ENCODE measurements around the gene CLIP2.
"Not testable (repeated sequence)": the region's sequence is repeated elsewhere in the genome, so short reads cannot be mapped to it uniquely, and the experiment has no call there.

CLIP2 gene

DNA sequence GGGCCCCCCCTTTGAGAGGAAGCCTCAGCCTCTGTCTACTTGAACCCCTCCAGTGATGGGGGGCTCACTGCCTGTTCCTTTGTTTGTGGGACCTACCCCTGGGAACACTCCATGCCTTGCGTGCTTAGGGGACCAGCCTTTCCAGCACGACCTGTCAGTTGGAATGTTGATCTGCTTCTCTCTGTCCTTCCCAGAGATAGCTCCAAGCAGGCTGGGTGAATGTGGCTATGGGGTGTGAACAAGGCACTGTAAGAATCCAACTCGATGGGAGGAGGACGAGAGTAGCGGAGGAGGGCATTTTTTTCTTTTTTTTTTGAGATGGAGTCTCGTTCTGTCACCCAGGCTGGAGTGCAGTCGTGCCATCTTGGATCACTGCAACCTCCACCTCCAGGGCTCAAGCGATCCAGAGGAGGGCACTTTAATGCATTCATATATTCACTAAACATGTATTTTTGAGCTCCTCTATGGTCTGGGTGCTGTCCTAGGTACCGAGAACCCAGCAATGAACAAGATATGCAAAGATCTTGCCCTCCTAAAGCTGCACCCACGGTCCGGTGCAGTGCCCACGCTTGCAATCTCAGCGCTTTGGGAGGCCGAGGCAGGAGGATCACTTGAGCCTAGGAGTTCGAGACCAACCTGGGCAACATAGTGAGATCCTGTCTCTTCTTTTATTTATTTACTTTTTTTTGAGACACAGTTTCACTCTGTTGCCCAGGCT lies 8.5 kb downstream of the CLIP2 start:
- DNase-seq (ENCODE audit: low spot score): no peak

DNA sequence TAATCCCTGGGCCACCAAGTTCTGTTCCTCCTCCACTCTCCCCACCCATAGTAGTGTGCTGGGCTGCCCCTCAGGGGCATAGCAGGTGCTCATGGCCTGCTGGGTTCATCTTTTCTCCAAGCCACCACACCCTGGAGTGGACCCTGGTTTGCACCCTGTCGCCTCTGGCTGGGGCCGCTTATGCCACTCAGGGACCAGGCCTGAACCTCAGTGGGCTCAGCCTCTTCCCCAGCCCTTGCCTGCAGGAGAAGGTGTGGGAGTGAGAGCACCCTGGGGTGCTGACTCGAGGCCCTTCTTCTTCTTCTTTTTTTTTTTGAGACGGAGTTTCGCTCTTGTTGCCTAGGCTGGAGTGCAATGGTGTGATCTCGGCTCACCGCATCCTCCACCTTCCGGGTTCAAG lies 10.2 kb downstream of the CLIP2 start:
- no peak for DNase-seq (ENCODE audit: low spot score)

DNA sequence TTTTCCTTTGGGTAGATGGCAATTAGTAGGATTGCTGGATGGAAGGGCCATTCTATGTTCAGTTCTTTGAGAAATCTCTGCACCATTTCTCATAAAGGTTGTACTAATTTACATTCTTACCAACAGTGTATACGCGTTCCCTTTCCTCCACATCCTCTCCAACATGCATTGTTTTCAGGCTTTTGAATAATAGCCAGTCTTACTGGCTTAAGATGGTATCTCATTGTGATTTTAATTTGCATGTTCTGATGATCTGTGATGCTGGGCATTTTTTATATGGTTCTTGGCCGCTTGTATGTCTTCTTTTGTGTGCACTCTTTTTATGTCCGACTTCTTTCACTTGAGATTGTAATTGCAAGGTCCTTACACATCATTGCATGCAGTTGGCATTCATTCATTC lies 11.7 kb downstream of the CLIP2 start:
- no peak for DNase-seq (ENCODE audit: low spot score)

DNA sequence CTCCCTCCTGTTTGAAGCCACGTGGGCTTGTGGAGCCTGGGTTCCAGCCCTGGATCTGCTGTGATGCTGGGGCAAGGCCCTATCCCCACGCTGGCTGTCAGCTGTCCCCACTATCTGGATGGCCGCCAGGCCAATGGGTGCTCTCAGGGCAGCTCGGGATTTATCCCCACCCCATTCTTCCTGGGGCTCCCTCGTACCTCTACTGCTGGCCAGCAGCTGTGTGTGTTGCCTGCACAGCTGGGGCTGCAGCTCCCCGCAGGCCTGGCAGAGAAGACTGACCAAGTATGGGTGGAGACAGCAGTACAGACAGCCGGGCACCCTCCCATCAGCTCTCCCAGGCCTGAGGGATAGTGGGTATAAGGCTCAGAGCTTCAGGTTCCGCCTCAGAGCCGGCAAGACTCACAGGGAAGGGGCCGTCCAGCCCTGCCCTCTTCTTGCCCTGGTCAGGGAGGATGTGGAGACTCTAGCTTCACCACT lies 13.6 kb downstream of the CLIP2 start:
- DNase-seq (ENCODE audit: low spot score): no peak

DNA sequence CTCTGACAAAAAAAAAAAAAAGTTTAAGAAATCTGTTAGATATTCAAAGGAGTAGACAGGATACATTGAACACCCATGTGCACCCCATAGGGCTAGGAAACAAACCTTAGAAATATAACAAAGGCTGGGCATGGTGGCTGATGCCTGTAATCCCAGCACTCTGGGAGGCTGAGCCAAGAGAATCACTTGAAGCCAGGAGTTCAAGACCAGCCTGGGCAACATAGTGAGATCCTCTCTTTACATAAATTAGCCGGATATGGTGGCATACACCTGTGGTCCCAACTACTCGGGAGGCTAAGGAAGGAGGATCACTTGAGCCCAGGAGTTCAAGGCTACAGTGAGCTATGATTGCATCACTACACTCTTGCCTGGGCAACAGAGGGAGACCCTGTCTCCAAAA lies 15.3 kb downstream of the CLIP2 start:
- DNase-seq (ENCODE audit: low spot score): no peak

DNA sequence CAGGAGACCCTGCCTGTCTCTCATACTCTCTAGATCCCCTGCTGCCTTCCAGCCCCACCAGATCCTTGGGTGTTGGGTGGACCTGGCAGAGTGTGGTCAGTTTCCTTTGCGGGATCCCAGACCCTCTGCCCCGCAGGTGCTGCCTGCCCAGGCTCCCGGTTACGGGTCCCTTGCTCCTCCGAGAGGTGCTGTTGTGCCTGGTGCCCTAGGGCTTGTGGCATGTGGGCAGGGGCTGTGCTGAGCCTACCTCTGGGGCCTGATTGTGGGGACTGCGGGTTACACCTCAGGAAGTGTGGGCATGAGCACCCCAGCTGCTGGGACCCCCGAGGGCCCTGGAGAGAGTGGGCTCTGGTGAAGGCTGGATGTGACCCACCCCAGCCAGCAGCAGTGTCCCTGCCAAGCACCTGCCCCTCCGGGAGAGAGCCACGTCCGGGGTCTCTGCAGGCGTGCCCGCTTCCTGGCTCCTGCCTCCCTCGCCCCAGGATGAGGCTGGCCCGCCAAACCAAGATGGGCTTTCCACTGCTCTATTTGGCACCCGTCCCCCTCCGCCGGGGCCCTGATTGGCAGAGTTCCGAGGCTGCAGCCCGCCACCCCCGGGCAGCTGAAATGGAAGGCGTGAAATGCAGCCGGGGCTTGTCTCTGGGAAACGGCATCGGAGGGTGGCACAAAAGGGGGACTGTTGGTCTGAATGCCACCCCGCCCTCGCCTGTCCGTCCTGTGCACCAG lies 17.0 kb downstream of the CLIP2 start:
- peak; percentile 80 for DNase-seq (ENCODE audit: low spot score)

DNA sequence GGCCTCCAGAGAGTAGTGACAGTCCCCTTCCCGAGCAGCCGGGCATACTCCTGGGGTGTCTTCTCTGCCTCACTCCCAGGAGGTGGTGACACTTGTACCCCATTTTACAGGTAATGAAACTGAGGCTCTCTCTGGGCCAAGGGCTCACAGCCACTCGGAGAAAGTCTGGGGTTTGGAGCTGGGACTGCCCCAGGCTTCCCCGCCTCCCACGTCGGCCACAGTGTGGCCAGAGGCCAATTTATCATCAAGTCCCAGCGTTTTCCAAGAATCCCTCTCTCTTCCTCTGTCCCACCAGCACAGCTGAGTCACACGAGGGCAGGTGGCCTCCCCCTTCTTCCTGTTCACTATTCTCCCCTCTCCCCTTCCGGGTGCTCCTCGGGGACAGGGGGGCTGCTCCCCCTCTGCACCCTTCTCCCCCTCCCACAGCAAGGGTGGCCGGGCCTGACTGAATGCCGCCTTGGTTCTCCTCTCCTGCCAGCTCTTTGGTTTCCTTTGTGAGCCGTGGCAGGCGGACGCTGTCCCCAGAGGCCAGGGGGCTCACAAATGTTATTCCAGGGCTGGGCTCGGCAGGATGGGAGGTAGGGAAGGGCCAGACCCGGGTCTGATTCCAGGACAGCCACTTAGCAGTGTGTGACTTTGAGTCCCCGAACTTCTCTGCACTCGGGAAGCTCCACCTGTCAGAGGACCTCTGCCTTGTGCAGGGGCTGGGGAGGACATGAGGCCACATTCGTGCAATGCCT lies 17.7 kb downstream of the CLIP2 start:
- peak; percentile 83 for DNase-seq (ENCODE audit: low spot score)

DNA sequence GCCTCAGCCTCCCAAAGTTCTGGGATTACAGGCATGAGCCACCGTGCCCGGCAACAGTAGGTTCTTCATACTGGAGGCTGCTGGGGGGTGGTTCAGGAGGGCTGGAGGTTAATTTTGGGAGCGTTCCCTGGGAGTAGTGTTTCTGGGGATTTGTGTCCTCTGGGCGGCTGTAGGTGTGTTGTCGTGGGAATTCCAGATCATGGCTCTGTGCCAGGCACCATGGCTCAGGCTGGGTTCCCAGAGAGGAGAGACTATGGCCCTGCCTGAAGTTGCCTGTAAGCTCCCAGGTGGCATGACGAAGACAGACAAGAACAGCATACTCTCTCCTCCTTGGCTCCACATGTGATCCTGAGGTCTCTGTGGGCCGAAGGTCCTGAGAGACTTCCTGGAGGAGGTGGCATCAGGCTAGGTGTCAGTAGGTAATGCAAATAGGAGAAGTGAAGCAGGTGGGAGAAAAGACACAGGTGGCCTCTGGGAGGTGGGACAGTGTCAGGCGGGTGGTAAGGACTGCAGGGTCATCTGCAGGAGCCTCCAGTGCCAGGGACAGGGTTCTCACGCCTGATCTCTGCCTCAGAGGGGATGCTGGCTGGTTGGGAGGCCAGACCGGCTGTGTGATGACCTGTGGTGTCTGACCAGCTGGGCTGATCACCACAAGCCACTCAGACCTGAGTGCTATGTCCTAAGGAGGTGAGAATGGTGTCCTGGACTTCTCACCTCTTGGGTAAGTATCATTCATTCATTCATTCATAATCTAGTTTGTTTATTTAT lies 18.7 kb downstream of the CLIP2 start:
- no peak for DNase-seq (ENCODE audit: low spot score)

DNA sequence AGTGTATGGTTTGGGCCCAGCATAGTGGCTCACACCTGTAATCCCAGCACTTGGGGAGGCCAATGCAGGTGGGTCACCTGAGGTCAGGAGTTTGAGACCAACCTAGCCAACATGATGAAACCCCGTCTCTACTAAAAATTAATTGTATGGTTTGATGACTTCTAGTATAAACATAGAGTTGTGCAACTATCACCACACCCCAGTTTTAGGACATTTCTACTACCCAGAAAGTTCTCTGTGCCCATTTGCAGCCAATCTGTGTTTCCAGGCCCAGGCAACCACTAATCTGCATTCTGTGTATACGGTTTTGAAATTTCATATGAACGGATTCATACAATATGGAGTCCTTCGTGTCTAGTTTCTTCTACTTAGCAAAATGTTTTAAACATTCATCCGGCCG lies 20.0 kb downstream of the CLIP2 start:
- DNase-seq (ENCODE audit: low spot score): no peak

DNA sequence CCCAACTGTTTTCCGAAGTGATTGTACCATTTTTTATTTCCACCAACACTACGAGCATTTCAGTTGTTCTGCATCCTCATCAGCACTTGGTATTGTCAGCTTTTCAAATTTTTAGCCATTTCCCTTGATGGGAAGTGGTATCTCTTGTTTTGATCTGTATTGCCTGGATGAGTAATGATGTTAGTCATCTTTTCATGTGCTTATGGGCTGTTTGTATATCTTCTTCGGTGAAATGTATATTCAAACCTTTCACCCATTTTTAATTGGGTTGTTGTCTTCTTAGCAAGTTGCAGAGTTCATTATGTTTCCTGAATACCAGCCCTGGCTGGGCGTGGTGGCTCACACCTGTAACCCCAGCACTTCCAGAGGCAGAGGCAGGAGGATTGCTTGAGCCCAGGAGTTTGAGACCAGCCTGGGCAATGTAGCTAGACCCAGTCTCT lies 22.1 kb downstream of the CLIP2 start:
- DNase-seq (ENCODE audit: low spot score): no peak

DNA sequence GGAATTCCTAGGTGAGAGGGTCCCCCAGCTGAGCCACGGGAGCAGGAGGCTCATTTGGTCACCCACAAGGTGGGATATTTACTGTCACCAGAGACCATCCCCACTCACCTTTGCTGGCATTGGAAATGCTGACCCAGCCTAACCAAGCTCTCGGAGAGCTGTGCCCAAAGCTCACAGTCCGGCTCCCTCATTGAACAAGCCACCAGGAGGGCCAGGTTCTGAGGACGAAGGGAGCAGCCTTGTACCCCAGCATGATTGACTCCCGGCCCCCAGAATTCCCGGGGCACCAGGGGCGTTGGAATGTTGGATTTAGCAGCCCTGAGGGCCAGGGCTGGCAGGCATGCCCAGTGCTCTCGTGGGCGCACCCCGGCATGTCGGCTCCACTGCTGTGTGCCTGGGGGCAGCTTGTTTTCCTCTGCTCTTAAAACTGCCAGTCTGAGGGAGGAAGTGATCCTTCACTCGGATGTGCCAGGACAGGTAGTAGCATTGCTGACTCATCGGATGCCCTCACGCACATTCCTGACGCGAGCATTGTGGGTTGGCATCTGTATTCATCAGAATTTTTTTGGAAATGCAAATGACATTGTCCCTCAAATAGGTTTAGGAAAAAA lies 23.3 kb downstream of the CLIP2 start:
- no peak for DNase-seq (ENCODE audit: low spot score)

DNA sequence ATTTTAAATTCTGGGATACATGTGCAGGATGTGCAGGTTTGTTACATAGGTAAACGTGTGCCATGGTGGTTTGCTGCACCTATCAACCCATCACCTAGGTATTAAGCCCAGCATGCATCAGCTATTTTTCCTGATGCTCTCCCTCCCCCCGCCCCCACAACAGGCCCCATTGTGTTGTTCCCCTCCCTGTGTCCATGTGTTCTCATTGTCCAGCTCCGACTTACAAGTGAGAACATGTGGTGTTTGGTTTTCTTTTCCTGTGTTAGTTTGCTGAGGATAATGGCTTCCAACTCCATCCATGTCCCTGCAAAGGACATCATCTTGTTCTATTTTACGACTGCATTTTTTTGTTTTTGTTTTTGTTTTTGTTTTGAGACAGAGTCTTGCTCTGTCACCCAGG lies 26.7 kb downstream of the CLIP2 start:
- peak; percentile 34 for DNase-seq (ENCODE audit: low spot score)

DNA sequence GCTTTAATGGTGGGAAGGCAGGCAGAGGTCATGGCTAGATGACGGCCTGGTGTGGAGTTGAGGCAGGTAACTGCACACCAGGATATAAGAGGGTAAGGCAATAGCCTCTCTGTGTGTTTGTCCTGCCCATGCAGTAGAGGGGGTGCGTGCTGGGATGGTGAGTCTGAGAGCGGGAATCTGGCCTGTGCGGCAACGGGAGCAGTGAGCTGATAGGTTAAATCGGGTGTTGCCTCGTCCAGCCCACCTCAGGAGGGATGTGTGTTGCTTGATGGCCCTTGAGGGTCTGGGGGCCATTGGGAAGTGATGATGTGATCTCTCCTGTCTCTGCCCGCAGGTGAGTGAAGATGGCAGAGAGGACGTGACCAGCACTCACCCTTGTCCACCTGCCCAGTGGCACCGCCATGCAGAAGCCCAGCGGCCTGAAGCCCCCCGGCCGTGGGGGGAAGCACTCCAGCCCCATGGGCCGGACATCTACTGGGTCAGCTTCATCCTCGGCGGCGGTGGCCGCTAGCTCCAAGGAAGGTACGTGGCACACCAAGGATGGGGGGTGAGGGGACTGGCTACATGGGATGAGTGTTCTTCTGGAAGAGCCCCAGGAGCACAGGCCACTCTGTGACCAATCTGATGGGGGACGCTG lies 28.1 kb downstream of the CLIP2 start:
- DNase-seq (ENCODE audit: low spot score): no peak

DNA sequence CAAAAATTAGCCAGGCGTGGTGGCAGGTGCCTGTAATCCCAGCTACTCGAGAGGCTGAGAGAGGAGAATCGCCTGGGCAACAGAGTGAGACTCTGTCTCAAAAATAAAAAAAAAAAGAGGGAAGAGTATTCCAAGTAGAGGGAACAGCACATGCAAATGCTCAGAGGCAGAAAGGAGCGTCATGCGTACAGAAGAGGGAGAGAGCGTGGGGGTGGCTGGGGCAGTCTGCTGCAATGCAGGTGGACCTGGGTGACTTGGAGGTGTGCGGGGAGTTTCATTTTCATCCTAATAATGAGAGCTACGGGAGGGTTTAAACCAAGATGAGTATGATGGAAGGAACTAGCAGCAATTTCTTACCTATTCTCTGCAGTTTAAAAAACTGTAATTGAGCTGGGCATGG lies 28.8 kb downstream of the CLIP2 start:
- no peak for DNase-seq (ENCODE audit: low spot score)

DNA sequence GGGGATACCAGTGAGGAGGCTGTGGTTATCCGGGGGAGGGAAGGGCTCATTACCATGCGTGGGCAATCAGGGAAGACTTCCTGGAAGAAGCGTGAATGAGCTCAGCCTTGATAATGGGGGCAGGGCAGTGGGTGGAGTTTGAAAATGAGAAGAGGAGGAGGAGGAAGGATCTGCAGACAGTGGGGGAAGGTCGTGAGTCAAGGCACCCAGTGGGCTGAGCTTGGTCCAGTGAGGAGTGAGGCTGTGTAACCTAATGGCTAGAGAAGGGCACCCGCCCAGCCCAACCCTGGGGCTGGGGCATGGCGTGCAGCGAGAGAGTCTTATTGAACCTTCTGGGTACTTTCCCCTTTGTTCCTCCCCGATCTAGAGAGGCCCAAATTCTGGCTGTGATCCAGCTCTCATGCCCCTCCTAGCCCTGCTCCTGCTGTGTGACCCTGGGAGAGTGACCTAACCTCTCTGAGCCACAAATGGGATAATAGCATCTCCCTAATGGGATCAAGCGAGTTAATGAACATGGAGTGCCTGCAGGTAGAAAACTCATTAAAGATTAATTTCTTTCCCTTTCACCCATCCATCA lies 31.5 kb downstream of the CLIP2 start:
- DNase-seq (ENCODE audit: low spot score): no peak

DNA sequence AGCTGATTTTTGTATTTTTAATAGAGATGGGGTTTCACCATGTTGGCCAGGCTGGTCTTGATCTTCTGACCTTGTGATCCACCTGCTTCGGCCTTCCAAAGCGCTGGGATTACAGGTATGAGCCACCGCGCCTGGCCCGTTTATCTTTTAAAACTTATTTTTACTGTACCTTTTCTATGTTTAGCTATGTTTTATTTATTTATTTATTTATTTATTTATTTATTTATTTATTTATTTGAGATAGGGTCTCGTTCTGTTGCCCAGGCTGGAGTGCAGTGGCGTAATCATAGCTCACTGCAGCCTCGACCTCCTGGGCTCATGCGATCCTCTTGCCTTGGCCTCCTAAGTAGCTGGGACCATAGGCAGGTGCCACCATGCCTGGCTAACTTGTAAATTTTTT lies 33.7 kb downstream of the CLIP2 start:
- not testable (repeated sequence) for DNase-seq (ENCODE audit: low spot score)

DNA sequence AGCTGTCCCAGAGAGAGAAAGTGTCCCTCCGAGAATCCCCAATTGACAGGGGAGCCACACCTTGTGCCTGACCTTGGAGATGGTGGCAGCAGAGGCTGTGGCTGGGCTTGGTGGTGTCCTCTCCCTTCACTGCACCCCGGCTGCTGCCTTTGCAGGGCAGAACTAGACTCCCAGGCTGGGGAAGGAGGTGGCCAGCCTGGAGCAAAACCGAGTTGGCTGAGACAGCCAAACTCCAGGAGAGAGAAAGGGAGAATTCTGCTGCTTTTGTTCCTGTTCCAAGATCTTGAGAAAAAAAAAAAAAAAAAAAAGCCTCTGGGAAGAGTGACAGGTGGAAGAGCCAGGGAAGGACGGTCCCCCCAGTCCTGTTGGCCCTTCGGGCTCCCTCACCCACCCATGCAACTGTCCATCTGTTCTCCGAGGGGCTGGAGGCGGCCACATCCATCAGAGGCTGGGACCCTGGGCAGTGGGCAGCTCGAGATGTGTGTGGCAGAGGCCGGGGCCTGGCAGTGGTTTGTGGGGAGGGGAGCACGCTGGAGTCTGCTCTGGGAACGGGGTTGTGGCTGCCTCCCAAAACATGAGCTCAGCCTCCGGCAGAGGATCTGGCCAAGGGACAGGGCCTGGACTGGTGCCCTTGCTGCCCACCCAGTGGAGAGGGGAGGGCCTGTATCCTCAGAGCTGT lies 35.5 kb downstream of the CLIP2 start:
- peak; percentile 85 for DNase-seq (ENCODE audit: low spot score)

DNA sequence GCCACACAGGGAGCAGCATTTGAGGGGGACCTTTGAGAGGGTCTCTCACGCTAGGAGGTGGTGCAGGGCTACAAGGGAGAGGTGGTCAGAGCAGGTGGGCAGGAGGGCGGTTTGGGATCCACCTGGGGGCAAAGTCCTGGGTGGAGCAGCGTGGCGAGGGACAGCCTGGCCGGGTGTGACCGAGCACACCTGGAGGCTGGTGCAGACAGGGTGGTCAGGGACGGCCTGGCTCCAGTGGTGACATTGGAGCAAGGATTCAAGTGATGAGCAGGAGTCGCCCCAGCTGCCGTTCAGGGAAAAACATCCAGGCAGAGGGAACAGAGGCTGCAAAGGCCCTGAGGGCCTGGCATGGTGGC lies 36.0 kb downstream of the CLIP2 start:
- no peak for DNase-seq (ENCODE audit: low spot score)

DNA sequence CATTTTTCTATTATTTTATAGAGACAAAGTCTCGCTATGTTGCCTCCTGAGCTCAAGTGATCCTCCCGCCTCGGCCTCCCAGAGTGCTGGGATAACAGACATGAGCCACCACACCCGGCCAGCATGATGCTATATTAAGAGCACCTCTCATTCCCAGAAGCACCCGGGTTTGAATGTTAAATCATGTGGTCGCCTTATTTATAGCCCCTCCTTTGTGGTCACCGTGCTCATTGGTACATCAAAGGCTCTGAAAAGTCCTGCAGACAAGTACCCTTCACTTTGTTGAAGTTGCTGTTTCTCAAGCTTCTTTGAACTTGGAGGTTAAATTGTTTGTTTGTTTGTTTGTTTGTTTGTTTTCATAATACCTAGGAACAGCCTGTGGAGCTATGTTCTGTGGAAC lies 40.0 kb downstream of the CLIP2 start:
- DNase-seq (ENCODE audit: low spot score): no peak

All from Ammon's horn (tissue), 1 donor.